Glutamatergic neuron (in vitro differentiated cells): ENCODE results near the gene FRMD1. TPM values are rescaled to one million over a fixed set of nuclear protein-coding genes. Genes with fewer than 3 reads are reported as not detected.

ENCODE experiments used
- DNase-seq: peaks from one replicate; pipeline ENCODE4 v3.0.0; 2022
- H3K27ac Mint-ChIP-seq: one replicate; pipeline ENCODE4 v1.8.0; 2020; ENCODE audit warnings: mild to moderate bottlenecking, mixed read lengths, inconsistent platforms; ENCODE audit not compliant: unreplicated experiment
- H3K27me3 Mint-ChIP-seq: one replicate; pipeline ENCODE4 v1.8.0; 2020; ENCODE audit warnings: mild to moderate bottlenecking, moderate library complexity, mixed read lengths, inconsistent platforms; ENCODE audit not compliant: unreplicated experiment
- H3K36me3 Mint-ChIP-seq: one replicate; pipeline ENCODE4 v1.8.0; 2020; ENCODE audit warnings: mild to moderate bottlenecking, mixed read lengths, inconsistent platforms; ENCODE audit not compliant: unreplicated experiment
- H3K4me1 Mint-ChIP-seq: one replicate; pipeline ENCODE4 v1.8.0; 2020; ENCODE audit warnings: mild to moderate bottlenecking, low read depth, mixed read lengths, inconsistent platforms; ENCODE audit not compliant: unreplicated experiment
- H3K4me3 Mint-ChIP-seq: one replicate; pipeline ENCODE4 v1.8.0; 2020; ENCODE audit warnings: mild to moderate bottlenecking, mixed read lengths, inconsistent platforms; ENCODE audit not compliant: unreplicated experiment
- H3K9me3 Mint-ChIP-seq: one replicate; pipeline ENCODE4 v1.8.0; 2020; ENCODE audit warnings: mild to moderate bottlenecking, moderate library complexity, mixed read lengths, inconsistent platforms; ENCODE audit not compliant: unreplicated experiment
- total RNA-seq: library from RNA; stranded (reverse); fragmentation: NEBNext Ultra II Directional; extraction: Animal tissue kit (Norgen Biotek cat#: 25700); gene quantifications from one replicate; pipeline ENCODE4 v1.2.1, GENCODE V29; 2021; ENCODE audit not compliant: unreplicated experiment
- TF ChIP-seq, protein P1 (sequence below): fragments of 200-600 bp; sonication (generic); IDR thresholded peaks from one replicate; pipeline ENCODE4 v1.5.0; 2021; ENCODE audit not compliant: partially characterized antibody, unreplicated experiment

FRMD1 gene
- total RNA-seq, 1 donor from 2014 or later: not detected

- no peak overlapping the region for H3K4me3 Mint-ChIP-seq
- no peak overlapping the region for H3K27ac Mint-ChIP-seq
- peaks cover 5% of the 10 kb centered on the region for H3K9me3 Mint-ChIP-seq
- no peaks in the 10 kb centered on the region for H3K27me3 Mint-ChIP-seq
- H3K36me3 Mint-ChIP-seq: peaks cover 16% of the 10 kb centered on the region
- TF ChIP-seq, protein P1, sequence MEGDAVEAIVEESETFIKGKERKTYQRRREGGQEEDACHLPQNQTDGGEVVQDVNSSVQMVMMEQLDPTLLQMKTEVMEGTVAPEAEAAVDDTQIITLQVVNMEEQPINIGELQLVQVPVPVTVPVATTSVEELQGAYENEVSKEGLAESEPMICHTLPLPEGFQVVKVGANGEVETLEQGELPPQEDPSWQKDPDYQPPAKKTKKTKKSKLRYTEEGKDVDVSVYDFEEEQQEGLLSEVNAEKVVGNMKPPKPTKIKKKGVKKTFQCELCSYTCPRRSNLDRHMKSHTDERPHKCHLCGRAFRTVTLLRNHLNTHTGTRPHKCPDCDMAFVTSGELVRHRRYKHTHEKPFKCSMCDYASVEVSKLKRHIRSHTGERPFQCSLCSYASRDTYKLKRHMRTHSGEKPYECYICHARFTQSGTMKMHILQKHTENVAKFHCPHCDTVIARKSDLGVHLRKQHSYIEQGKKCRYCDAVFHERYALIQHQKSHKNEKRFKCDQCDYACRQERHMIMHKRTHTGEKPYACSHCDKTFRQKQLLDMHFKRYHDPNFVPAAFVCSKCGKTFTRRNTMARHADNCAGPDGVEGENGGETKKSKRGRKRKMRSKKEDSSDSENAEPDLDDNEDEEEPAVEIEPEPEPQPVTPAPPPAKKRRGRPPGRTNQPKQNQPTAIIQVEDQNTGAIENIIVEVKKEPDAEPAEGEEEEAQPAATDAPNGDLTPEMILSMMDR: no peak
- no peak for DNase-seq
- peaks cover 4% of the 10 kb centered on the region for H3K4me1 Mint-ChIP-seq
Measured at GRCh38 chr6:168043848-168044415, 35.1 kb downstream of the FRMD1 start.

- H3K27ac Mint-ChIP-seq: no peak overlapping the region
- peaks cover 9% of the 10 kb centered on the region for H3K9me3 Mint-ChIP-seq
- no peak for DNase-seq
- peaks cover 4% of the 10 kb centered on the region for H3K4me1 Mint-ChIP-seq
- TF ChIP-seq, protein P1: no peak
- H3K36me3 Mint-ChIP-seq: peaks cover 22% of the 10 kb centered on the region
- H3K4me3 Mint-ChIP-seq: no peak overlapping the region
- H3K27me3 Mint-ChIP-seq: no peaks in the 10 kb centered on the region
Measured at GRCh38 chr6:168043193-168043847, 35.7 kb downstream of the FRMD1 start.

DNA sequence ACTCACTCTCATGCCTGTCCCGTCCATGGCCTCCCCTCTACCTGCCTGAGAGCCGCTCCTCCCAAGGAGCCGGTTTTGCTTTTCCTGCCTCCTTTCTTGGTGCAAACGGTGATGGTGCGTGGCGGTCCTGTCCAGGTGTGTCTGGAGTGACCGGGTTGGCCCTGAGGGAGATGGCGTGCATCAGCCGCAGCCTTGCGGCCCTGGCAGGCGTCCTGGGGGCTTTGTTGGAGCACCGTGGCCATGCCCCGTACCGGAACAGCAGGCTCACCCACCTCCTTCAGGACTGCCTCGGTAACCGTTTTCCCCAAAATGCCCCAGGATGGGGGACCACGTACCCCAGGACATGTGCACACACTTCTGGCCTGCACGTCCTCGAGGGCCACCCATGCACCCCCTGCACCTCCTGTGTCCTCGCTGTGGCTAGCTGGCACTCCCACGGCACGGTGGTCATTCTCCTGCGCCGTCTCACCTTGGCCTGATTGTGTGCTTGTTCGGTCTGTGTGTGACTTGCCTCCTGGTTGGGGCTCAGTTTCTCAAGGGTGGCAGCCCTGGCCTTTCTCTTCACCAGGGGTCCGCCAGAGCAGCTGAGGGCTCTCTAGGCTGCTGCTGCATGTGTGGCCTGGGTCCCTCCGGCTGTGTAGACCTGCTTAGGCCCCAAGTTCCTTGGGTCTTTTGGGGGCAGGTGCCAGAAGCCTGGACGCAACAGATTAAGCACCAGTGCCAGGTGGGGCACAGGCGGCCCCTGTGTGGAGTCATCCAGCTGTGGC is 36.4 kb downstream of the FRMD1 start:
- H3K36me3 Mint-ChIP-seq: peaks cover 23% of the 10 kb centered on the region
- no peak for DNase-seq

DNA sequence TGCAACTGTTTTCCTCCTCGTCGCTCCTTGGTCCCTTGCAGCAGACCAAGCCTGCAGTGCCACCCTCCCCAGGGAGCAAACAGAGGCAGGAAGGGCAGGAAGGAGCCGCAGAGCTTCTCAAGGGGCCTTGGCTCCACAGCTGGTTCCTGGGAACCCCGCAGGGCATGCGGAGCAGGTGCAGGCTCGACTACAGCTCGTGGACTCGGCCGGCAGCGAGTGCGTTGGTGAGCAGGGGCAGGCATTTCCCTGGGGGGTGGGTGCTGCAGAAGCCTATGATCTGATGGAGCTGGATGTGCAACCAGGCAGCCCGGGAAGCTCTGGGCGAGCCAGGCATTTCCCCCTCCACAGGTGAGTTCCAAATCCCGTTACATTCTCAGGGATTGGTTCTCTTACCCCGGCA is 37.1 kb downstream of the FRMD1 start:
- H3K36me3 Mint-ChIP-seq: peaks cover 28% of the 10 kb centered on the region
- DNase-seq: no peak
- no peak overlapping the region for H3K27ac Mint-ChIP-seq
- H3K9me3 Mint-ChIP-seq: peaks cover 12% of the 10 kb centered on the region
- peaks cover 4% of the 10 kb centered on the region for H3K4me1 Mint-ChIP-seq
- H3K4me3 Mint-ChIP-seq: no peak overlapping the region
- H3K27me3 Mint-ChIP-seq: peaks cover 2% of the 10 kb centered on the region
- TF ChIP-seq, protein P1: no peak

More for the DNA sequence above, 36.4 kb downstream of the FRMD1 start:
- H3K27ac Mint-ChIP-seq: no peak overlapping the region
- no peak overlapping the region for H3K4me3 Mint-ChIP-seq
- H3K27me3 Mint-ChIP-seq: no peaks in the 10 kb centered on the region
- TF ChIP-seq, protein P1: no peak
- H3K9me3 Mint-ChIP-seq: peaks cover 8% of the 10 kb centered on the region
- H3K4me1 Mint-ChIP-seq: peaks cover 4% of the 10 kb centered on the region
